T-helper 17 cell (primary cell): ENCODE measurements around the gene TCFL5. TPM values are rescaled to one million over a fixed set of nuclear protein-coding genes. Genes with fewer than 3 reads are reported as not detected.
A peak's percentile ranks its signal among the peaks of the same experiment; 100 is the strongest.

ENCODE experiments used
- ATAC-seq: fragments of 150-1000 bp; cut with Tn5 transposase; 2 replicates; pipeline ENCODE4 v1.10.0; 2021; ENCODE audit warnings: mild to moderate bottlenecking, moderate library complexity
- DNase-seq, 3 donors: peaks; one replicate each; pipeline versions ENCODE4 v3.0.0 to v3.0.0-alpha.2; 2020 to 2021
- H3K9me3 ChIP-seq: one replicate; pipeline ENCODE4 v1.7.0; 2013; ENCODE audit warnings: low read length, mild to moderate bottlenecking; ENCODE audit not compliant: control insufficient read depth, poor library complexity, severe bottlenecking
- H3K27ac Mint-ChIP-seq: one replicate; pipeline ENCODE4 v1.8.0; 2022; ENCODE audit warnings: mild to moderate bottlenecking, moderate library complexity, mixed read lengths
- H3K27me3 Mint-ChIP-seq: one replicate; pipeline ENCODE4 v1.8.0; 2022; ENCODE audit warnings: mixed read lengths
- H3K36me3 Mint-ChIP-seq: one replicate; pipeline ENCODE4 v1.8.0; 2022; ENCODE audit warnings: low read depth, mixed read lengths
- H3K4me1 Mint-ChIP-seq: one replicate; pipeline ENCODE4 v1.8.0; 2022; ENCODE audit warnings: mild to moderate bottlenecking, mixed read lengths
- H3K4me3 Mint-ChIP-seq: one replicate; pipeline ENCODE4 v1.8.0; 2022; ENCODE audit warnings: mild to moderate bottlenecking, moderate library complexity, mixed read lengths
- total RNA-seq, 4 donors: library from RNA in 2 of 4; stranded (reverse) in 2 of 4; gene quantifications; one replicate each; pipeline ENCODE4 v1.2.3 and lab custom pipeline; 2022 to 2026

TCFL5 gene
- total RNA-seq, 2 donors from 2014 or later: 4.4 to 5.0 TPM

- ATAC-seq: no peak
- H3K27me3 Mint-ChIP-seq: no peaks in the 10 kb centered on the region
- no peak overlapping the region for H3K4me3 Mint-ChIP-seq
- H3K9me3 ChIP-seq: no peaks in the 10 kb centered on the region
- H3K4me1 Mint-ChIP-seq: peaks cover 4% of the 10 kb centered on the region
- no peak overlapping the region for H3K27ac Mint-ChIP-seq
- no peak for DNase-seq
- H3K36me3 Mint-ChIP-seq: no peaks in the 10 kb centered on the region
Measured at GRCh38 chr20:62820962-62821725, 40.5 kb downstream of the TCFL5 start.

- no peak overlapping the region for H3K4me3 Mint-ChIP-seq
- H3K27ac Mint-ChIP-seq: peak overlapping the region; percentile 41
- H3K9me3 ChIP-seq: no peaks in the 10 kb centered on the region
- no peaks in the 10 kb centered on the region for H3K27me3 Mint-ChIP-seq
- no peak for DNase-seq
- peaks cover 5% of the 10 kb centered on the region for H3K4me1 Mint-ChIP-seq
- no peaks in the 10 kb centered on the region for H3K36me3 Mint-ChIP-seq
- no peak for ATAC-seq
Measured at GRCh38 chr20:62820208-62820961, 41.2 kb downstream of the TCFL5 start.

- DNase-seq (no peak), ATAC-seq (no peak)
- no peaks in the 10 kb centered on the region for H3K9me3 ChIP-seq
- Mint-ChIP-seq H3K4me1 (peaks cover 9% of the 10 kb centered on the region), H3K27ac (peak overlapping the region; percentile 41), H3K27me3 (peaks cover 7% of the 10 kb centered on the region), H3K36me3 (no peaks in the 10 kb centered on the region), H3K4me3 (no peak overlapping the region)
Measured at GRCh38 chr20:62819494-62820174, 42.0 kb downstream of the TCFL5 start.

GRCh38 chr20:62818592-62819493 lies 42.8 kb downstream of the TCFL5 start:
- Mint-ChIP-seq H3K4me1 (peaks cover 13% of the 10 kb centered on the region), H3K4me3 (no peak overlapping the region), H3K27me3 (peaks cover 11% of the 10 kb centered on the region), H3K27ac (no peak overlapping the region), H3K36me3 (no peaks in the 10 kb centered on the region)
- H3K9me3 ChIP-seq: no peaks in the 10 kb centered on the region
- ATAC-seq (no peak), DNase-seq (no peak)

GRCh38 chr20:62817975-62818591 lies 43.5 kb downstream of the TCFL5 start:
- Mint-ChIP-seq H3K4me3 (no peak overlapping the region), H3K4me1 (peaks cover 13% of the 10 kb centered on the region), H3K27ac (no peak overlapping the region), H3K36me3 (no peaks in the 10 kb centered on the region), H3K27me3 (peaks cover 11% of the 10 kb centered on the region)
- DNase-seq (no peak), ATAC-seq (no peak)
- H3K9me3 ChIP-seq: no peaks in the 10 kb centered on the region

- Mint-ChIP-seq H3K4me1 (peaks cover 12% of the 10 kb centered on the region), H3K27ac (no peak within 1 kb of the TSS), H3K36me3 (no peaks in the 10 kb centered on the region), H3K27me3 (peaks cover 11% of the 10 kb centered on the region), H3K4me3 (peak within 1 kb of the TSS; percentile 33)
- H3K9me3 ChIP-seq: no peaks in the 10 kb centered on the region
- ATAC-seq (peak; percentile 55), DNase-seq (no peak)
Measured at GRCh38 chr20:62816884-62817873, 44.4 kb downstream of the TCFL5 start, which contains the start of gene COL9A3. TSS of gene COL9A3 (plus strand) at chr20:62817050. CDS start at chr20:62817065, 15 bp downstream.

- Mint-ChIP-seq H3K4me3 (peak overlapping the region; percentile 33), H3K4me1 (peaks cover 13% of the 10 kb centered on the region), H3K36me3 (peaks cover 2% of the 10 kb centered on the region), H3K27me3 (peaks cover 11% of the 10 kb centered on the region), H3K27ac (no peak overlapping the region)
- peak; percentile 35 for ATAC-seq
- DNase-seq: no peak
- H3K9me3 ChIP-seq: no peaks in the 10 kb centered on the region
Measured at GRCh38 chr20:62816031-62816883, 45.4 kb downstream of the TCFL5 start.

GRCh38 chr20:62815066-62815991 lies 46.3 kb downstream of the TCFL5 start:
- H3K27ac Mint-ChIP-seq: no peak overlapping the region
- peak overlapping the region; percentile 33 for H3K4me3 Mint-ChIP-seq
- peaks cover 11% of the 10 kb centered on the region for H3K27me3 Mint-ChIP-seq
- no peaks in the 10 kb centered on the region for H3K9me3 ChIP-seq
- peaks cover 13% of the 10 kb centered on the region for H3K4me1 Mint-ChIP-seq
- peaks cover 2% of the 10 kb centered on the region for H3K36me3 Mint-ChIP-seq
- DNase-seq (no peak), ATAC-seq (no peak)

- no peaks in the 10 kb centered on the region for H3K9me3 ChIP-seq
- Mint-ChIP-seq H3K27me3 (peaks cover 11% of the 10 kb centered on the region), H3K4me1 (peaks cover 13% of the 10 kb centered on the region), H3K4me3 (peak overlapping the region; percentile 60), H3K36me3 (peaks cover 2% of the 10 kb centered on the region), H3K27ac (no peak overlapping the region)
- DNase-seq (no peak), ATAC-seq (no peak)
Measured at GRCh38 chr20:62814709-62815065, 46.9 kb downstream of the TCFL5 start.

- ATAC-seq (no peak), DNase-seq (no peak)
- peaks cover 11% of the 10 kb centered on the region for H3K27me3 Mint-ChIP-seq
- H3K27ac Mint-ChIP-seq: no peak overlapping the region
- peak overlapping the region; percentile 60 for H3K4me3 Mint-ChIP-seq
- peaks cover 13% of the 10 kb centered on the region for H3K4me1 Mint-ChIP-seq
- no peaks in the 10 kb centered on the region for H3K9me3 ChIP-seq
- peaks cover 2% of the 10 kb centered on the region for H3K36me3 Mint-ChIP-seq
Measured at GRCh38 chr20:62814060-62814708, 47.4 kb downstream of the TCFL5 start.
